Stimulated activated CD4-positive, alpha-beta T cell treated with anti-CD3 and anti-CD28 coated beads, Interleukin-4, amount 100 ng/mL, for 4 hours (primary cell): ENCODE measurements around the gene XXYLT1.
"Not testable (repeated sequence)": the region's sequence is repeated elsewhere in the genome, so short reads cannot be mapped to it uniquely, and the experiment has no call there.

ENCODE experiments used
- DNase-seq, 2 experiments: peaks; one replicate each; pipeline ENCODE4 v3.0.0-alpha.2; 2020

The XXYLT1 gene

GRCh38 chr3:195087840-195088601, 182.9 kb downstream of the XXYLT1 start:
- not testable (repeated sequence) for DNase-seq

GRCh38 chr3:195087328-195087727, 183.6 kb downstream of the XXYLT1 start:
- no peak for DNase-seq

GRCh38 chr3:195086885-195087284, 184.1 kb downstream of the XXYLT1 start:
- no peak for DNase-seq

GRCh38 chr3:195086341-195086740, 184.6 kb downstream of the XXYLT1 start:
- no peak for DNase-seq

GRCh38 chr3:195085356-195086130, 185.4 kb downstream of the XXYLT1 start:
- DNase-seq, result no peak

- DNase-seq, result no peak
Measured at GRCh38 chr3:195084746-195085145, 186.2 kb downstream of the XXYLT1 start.

GRCh38 chr3:195083659-195084058, 187.3 kb downstream of the XXYLT1 start:
- DNase-seq, result no peak

GRCh38 chr3:195082811-195083210, 188.1 kb downstream of the XXYLT1 start:
- DNase-seq, result no peak

- no peak for DNase-seq
Measured at GRCh38 chr3:195081242-195081963, 189.6 kb downstream of the XXYLT1 start.

GRCh38 chr3:195080571-195081151, 190.3 kb downstream of the XXYLT1 start:
- DNase-seq, result no peak

- no peak for DNase-seq
Measured at GRCh38 chr3:195080125-195080524, 190.8 kb downstream of the XXYLT1 start.

GRCh38 chr3:195079636-195080035, 191.3 kb downstream of the XXYLT1 start:
- DNase-seq, result no peak

GRCh38 chr3:195078891-195079440, 192.0 kb downstream of the XXYLT1 start:
- DNase-seq, result no peak

- DNase-seq, result no peak
Measured at GRCh38 chr3:195077611-195078540, 193.1 kb downstream of the XXYLT1 start.

GRCh38 chr3:195076981-195077610, 193.9 kb downstream of the XXYLT1 start:
- no peak for DNase-seq

GRCh38 chr3:195075941-195076875, 194.8 kb downstream of the XXYLT1 start:
- no peak for DNase-seq

GRCh38 chr3:195075199-195075940, 195.6 kb downstream of the XXYLT1 start:
- no peak for DNase-seq

GRCh38 chr3:195073866-195074860, 196.8 kb downstream of the XXYLT1 start:
- DNase-seq, result no peak
